SK-N-SH treated with all-trans-retinoic acid at 6 μM for 48 hours (cell line): ENCODE results near the gene IRX2.

Source experiments
- ATAC-seq: fragments of 200-7000 bp; cut with Tn5 transposase; 3 replicates; pipeline ENCODE4 v1.9.1; 2020; ENCODE audit warnings: mild to moderate bottlenecking, moderate library complexity
- BACH2 ChIP-seq: fragments of 250-450 bp; sonication (Bioruptor Pico); IDR thresholded peaks from 2 replicates; pipeline ENCODE4 v1.9.0; 2021; ENCODE audit warnings: mild to moderate bottlenecking, borderline replicate concordance
- ESRRG ChIP-seq: fragments of 250-450 bp; sonication (Bioruptor Pico); IDR thresholded peaks from 2 replicates; pipeline ENCODE4 v1.6.1; 2021; ENCODE audit warnings: mild to moderate bottlenecking
- GLIS3 ChIP-seq: fragments of 250-450 bp; sonication (Bioruptor Pico); IDR thresholded peaks from 2 replicates; pipeline ENCODE4 v1.5.0; 2020; ENCODE audit warnings: mild to moderate bottlenecking, moderate library complexity
- ISL1 ChIP-seq: fragments of 250-450 bp; sonication (Bioruptor Pico); IDR thresholded peaks from 2 replicates; pipeline ENCODE4 v2.1.2; 2022; ENCODE audit warnings: mild to moderate bottlenecking, moderate library complexity
- OSR1 ChIP-seq: fragments of 250-450 bp; sonication (Bioruptor Pico); IDR thresholded peaks from 2 replicates; pipeline ENCODE4 v1.8.0; 2022; ENCODE audit warnings: moderate library complexity, mild to moderate bottlenecking, inconsistent platforms
- PPARA ChIP-seq: fragments of 250-450 bp; sonication (Bioruptor Pico); IDR thresholded peaks from 2 replicates; pipeline ENCODE4 v1.5.0; 2020; ENCODE audit warnings: mild to moderate bottlenecking, borderline replicate concordance
- RARB ChIP-seq: fragments of 250-450 bp; sonication (Bioruptor Pico); IDR thresholded peaks from 2 replicates; pipeline ENCODE4 v1.8.0; 2021; ENCODE audit warnings: mild to moderate bottlenecking, moderate library complexity
- TCF4 ChIP-seq: fragments of 250-450 bp; sonication (Bioruptor Pico); IDR thresholded peaks from 2 replicates; pipeline ENCODE4 v1.8.0; 2021; ENCODE audit warnings: mild to moderate bottlenecking, moderate library complexity, borderline replicate concordance
- TOX ChIP-seq: fragments of 250-450 bp; sonication (Bioruptor Pico); IDR thresholded peaks from 2 replicates; pipeline ENCODE4 v1.8.0; 2021; ENCODE audit warnings: mild to moderate bottlenecking, moderate library complexity, borderline replicate concordance
- TSHZ2 ChIP-seq: fragments of 250-450 bp; sonication (Bioruptor Pico); IDR thresholded peaks from 2 replicates; pipeline ENCODE4 v1.5.0; 2020; ENCODE audit warnings: mild to moderate bottlenecking, moderate library complexity
- ZC3H10 ChIP-seq: fragments of 250-450 bp; sonication (Bioruptor Pico); IDR thresholded peaks from 2 replicates; pipeline ENCODE4 v1.5.1; 2021; ENCODE audit warnings: mild to moderate bottlenecking, moderate library complexity
- ZFP3 ChIP-seq: fragments of 250-450 bp; sonication (Bioruptor Pico); IDR thresholded peaks from 2 replicates; pipeline ENCODE4 v1.5.0; 2020; ENCODE audit warnings: mild to moderate bottlenecking, moderate library complexity
- ZNF70 ChIP-seq: fragments of 450-650 bp; formaldehyde crosslinking; IDR thresholded peaks from 2 replicates; pipeline ENCODE4 v1.5.0; 2020; ENCODE audit warnings: mild to moderate bottlenecking, moderate library complexity
- ZNF8 ChIP-seq: fragments of 450-650 bp; formaldehyde crosslinking; IDR thresholded peaks from 2 replicates; pipeline ENCODE4 v1.5.0; 2020; ENCODE audit warnings: mild to moderate bottlenecking, moderate library complexity
- TF ChIP-seq, protein P1 (sequence below): fragments of 250-450 bp; sonication (Bioruptor Pico); IDR thresholded peaks from 2 replicates; pipeline ENCODE4 v1.5.1; 2020; ENCODE audit warnings: low read depth, mild to moderate bottlenecking, moderate library complexity
- TF ChIP-seq, protein P2 (sequence below): fragments of 250-450 bp; sonication (Bioruptor Pico); IDR thresholded peaks from 2 replicates; pipeline ENCODE4 v1.8.0; 2020; ENCODE audit warnings: mild to moderate bottlenecking, moderate library complexity, borderline replicate concordance
- TF ChIP-seq, protein P3 (sequence below): fragments of 250-450 bp; sonication (Bioruptor Pico); IDR thresholded peaks from 2 replicates; pipeline ENCODE4 v1.5.1; 2021; ENCODE audit warnings: mild to moderate bottlenecking, moderate library complexity

Gene IRX2

GRCh38 chr5:2750758-2751464 is 566 bp downstream of the IRX2 start:
- TF ChIP-seq ISL1 (CRISPR knock-in tag): no peak
- TF ChIP-seq, protein P1, sequence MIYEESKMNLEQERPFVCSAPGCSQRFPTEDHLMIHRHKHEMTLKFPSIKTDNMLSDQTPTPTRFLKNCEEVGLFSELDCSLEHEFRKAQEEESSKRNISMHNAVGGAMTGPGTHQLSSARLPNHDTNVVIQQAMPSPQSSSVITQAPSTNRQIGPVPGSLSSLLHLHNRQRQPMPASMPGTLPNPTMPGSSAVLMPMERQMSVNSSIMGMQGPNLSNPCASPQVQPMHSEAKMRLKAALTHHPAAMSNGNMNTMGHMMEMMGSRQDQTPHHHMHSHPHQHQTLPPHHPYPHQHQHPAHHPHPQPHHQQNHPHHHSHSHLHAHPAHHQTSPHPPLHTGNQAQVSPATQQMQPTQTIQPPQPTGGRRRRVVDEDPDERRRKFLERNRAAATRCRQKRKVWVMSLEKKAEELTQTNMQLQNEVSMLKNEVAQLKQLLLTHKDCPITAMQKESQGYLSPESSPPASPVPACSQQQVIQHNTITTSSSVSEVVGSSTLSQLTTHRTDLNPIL (CRISPR knock-in tag): no peak
- TF ChIP-seq PPARA: no peak
- TF ChIP-seq, protein P2, sequence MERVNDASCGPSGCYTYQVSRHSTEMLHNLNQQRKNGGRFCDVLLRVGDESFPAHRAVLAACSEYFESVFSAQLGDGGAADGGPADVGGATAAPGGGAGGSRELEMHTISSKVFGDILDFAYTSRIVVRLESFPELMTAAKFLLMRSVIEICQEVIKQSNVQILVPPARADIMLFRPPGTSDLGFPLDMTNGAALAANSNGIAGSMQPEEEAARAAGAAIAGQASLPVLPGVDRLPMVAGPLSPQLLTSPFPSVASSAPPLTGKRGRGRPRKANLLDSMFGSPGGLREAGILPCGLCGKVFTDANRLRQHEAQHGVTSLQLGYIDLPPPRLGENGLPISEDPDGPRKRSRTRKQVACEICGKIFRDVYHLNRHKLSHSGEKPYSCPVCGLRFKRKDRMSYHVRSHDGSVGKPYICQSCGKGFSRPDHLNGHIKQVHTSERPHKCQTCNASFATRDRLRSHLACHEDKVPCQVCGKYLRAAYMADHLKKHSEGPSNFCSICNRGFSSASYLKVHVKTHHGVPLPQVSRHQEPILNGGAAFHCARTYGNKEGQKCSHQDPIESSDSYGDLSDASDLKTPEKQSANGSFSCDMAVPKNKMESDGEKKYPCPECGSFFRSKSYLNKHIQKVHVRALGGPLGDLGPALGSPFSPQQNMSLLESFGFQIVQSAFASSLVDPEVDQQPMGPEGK (CRISPR knock-in tag): no peak
- no peak for TF ChIP-seq ZC3H10 (CRISPR knock-in tag)
- TF ChIP-seq ZNF70 (CRISPR knock-in tag): no peak
- TF ChIP-seq, protein P3, sequence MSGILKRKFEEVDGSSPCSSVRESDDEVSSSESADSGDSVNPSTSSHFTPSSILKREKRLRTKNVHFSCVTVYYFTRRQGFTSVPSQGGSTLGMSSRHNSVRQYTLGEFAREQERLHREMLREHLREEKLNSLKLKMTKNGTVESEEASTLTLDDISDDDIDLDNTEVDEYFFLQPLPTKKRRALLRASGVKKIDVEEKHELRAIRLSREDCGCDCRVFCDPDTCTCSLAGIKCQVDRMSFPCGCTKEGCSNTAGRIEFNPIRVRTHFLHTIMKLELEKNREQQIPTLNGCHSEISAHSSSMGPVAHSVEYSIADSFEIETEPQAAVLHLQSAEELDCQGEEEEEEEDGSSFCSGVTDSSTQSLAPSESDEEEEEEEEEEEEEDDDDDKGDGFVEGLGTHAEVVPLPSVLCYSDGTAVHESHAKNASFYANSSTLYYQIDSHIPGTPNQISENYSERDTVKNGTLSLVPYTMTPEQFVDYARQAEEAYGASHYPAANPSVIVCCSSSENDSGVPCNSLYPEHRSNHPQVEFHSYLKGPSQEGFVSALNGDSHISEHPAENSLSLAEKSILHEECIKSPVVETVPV (CRISPR knock-in tag): no peak
- TF ChIP-seq TCF4 (CRISPR knock-in tag): no peak
- TF ChIP-seq TSHZ2 (CRISPR knock-in tag): no peak
- no peak for TF ChIP-seq BACH2 (CRISPR knock-in tag)
- TF ChIP-seq ZFP3 (CRISPR knock-in tag): no peak
- TF ChIP-seq, all 23 proteins: peak for 0
- no peak for ATAC-seq

DNA sequence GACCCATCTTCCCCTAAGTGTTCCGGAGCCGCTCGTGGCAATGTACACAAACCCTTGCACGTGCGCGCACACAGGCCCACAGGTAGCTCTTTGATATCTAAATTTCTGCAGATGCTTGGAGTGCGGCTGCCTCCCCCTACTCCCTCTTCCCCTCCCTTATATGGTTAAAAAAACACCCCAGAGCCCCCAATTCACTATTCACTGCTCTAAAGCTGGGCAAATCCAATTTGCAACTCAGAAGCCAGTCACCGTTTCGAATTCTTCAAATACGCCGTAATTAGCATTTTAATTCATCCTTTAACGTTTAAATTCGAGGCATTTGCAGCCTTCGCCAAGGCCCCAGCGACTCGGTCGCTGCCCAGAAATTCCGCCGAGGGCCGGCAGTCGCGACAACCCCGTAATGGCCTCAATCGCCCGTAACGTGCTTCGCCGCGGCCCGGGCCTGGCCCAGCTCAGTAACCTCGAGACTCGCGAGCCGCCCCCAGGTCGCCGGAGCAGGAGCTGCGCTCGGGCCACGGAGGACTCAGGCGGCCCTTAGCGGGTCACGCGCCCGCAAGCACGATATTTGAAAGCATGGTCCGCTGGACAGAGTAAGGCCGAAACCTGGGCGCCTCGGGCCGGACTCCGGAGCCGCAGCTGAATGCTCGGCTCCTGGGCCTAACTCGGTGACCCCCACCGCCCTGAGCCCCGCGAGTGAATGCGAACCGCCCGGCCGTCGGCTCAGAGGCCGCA is 1.3 kb downstream of the IRX2 start:
- TF ChIP-seq ZFP3 (CRISPR knock-in tag): no peak
- no peak for TF ChIP-seq ZNF8 (CRISPR knock-in tag)
- no peak for TF ChIP-seq PPARA
- TF ChIP-seq ZNF70 (CRISPR knock-in tag): no peak
- TF ChIP-seq OSR1 (CRISPR knock-in tag): no peak
- no peak for TF ChIP-seq TOX (CRISPR knock-in tag)
- TF ChIP-seq TCF4 (CRISPR knock-in tag): no peak
- TF ChIP-seq, protein P1 (CRISPR knock-in tag): no peak
- TF ChIP-seq ESRRG (CRISPR knock-in tag): no peak
- no peak for ATAC-seq

DNA sequence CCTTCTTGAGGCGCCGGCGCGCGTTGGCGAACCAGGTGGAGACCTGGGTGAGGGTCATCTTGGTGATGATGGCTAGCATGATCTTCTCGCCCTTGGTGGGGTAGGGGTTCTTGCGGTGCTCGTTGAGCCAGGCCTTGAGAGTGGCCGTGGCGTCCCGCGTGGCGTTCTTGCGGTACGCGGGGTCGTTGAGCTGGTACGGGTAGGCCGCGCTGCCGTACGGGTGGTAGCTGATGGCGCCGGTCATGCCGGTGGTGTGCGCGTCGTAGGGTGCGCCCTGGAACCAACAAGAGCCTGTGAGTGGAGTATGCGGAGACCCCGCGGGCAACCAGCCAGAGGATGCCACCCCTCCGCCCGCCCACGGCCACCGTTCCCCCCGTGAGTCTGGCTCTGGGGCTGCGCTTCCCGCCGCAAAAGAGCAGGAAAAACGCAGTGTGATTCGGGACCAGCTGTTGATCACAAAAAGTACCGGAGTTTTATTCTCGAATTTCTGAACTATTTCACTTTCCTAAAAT is 1.9 kb downstream of the IRX2 start:
- no peak for ATAC-seq
- TF ChIP-seq ESRRG (CRISPR knock-in tag): no peak
- no peak for TF ChIP-seq RARB (CRISPR knock-in tag)
- TF ChIP-seq TCF4 (CRISPR knock-in tag): no peak
- TF ChIP-seq, protein P3 (CRISPR knock-in tag): no peak
- TF ChIP-seq GLIS3 (CRISPR knock-in tag): no peak
- TF ChIP-seq TSHZ2 (CRISPR knock-in tag): no peak
- no peak for TF ChIP-seq ZC3H10 (CRISPR knock-in tag)
- TF ChIP-seq, all 23 proteins: peak for 0
